K562 (cell line): Measurements from ENCODE around the gene ITGB6. TPM values are rescaled to one million over a fixed set of nuclear protein-coding genes. Genes with fewer than 3 reads are reported as not detected.

Experiments used
- ATAC-seq: fragments of 200-7000 bp; cut with Tn5 transposase; 3 replicates; pipeline ENCODE4 v1.9.1; 2020; ENCODE audit warnings: moderate library complexity
- BruUV-seq: library from RNA; stranded (reverse); fragments of 400-500 nt; replicated peaks from 2 replicates; lab custom pipeline; 2021; lab: Mats Ljungman, UMichigan
- CTCF ChIA-PET: fragments of 300-600 bp; formaldehyde crosslinking; extraction: SDS; loops from one replicate; lab custom pipeline; 2021; ENCODE audit warnings: low intra/inter-chr PET ratio; lab: Yijun Ruan, JAX
- POLR2A ChIA-PET: fragments of 300-600, 350-650 bp; sonication (Branson Sonifier 250); formaldehyde crosslinking; extraction: SDS; loops from one replicate; lab custom pipeline; 2021; ENCODE audit warnings: antibody characterized with exemption, inconsistent platforms; lab: Yijun Ruan, JAX
- DNase-seq, 4 experiments: peaks; one replicate each; pipeline versions ENCODE4 v3.0.0 to v3.0.0-alpha.2; 2011 to 2018; ENCODE audit warnings: low spot score in 3 of 4, mixed read lengths in 3 of 4; ENCODE audit errors: extremely low read depth in 1 of 4
- FAIRE-seq: peaks from 2 replicates; lab custom pipeline; 2011; peaks lifted over from hg19 to GRCh38; lab: Jason Lieb, UNC
- H2AFZ ChIP-seq: 2 replicates; pipeline ENCODE4 v1.6.0; 2011; ENCODE audit warnings: low read depth, low read length, control low read depth, inconsistent platforms
- H3K27ac ChIP-seq: fragments of 200-600 bp; 3 replicates; pipeline ENCODE4 v1.8.0; 2011; ENCODE audit warnings: low read depth, mild to moderate bottlenecking, control low read depth, inconsistent platforms, low read length, moderate library complexity, mixed read lengths; ENCODE audit errors: extremely low read depth
- H3K27me3 ChIP-seq, 2 experiments: fragments of 300-600 bp in 1 of 2; 2 replicates in 1 of 2; 3 replicates in 1 of 2; pipeline versions ENCODE4 v1.6.0 to v1.8.0; 2011; ENCODE audit warnings: inconsistent platforms in 2 of 2, low read length in 2 of 2, mild to moderate bottlenecking in 1 of 2, mixed read lengths in 1 of 2, moderate library complexity in 1 of 2; ENCODE audit not compliant: control insufficient read depth in 2 of 2, insufficient read depth in 2 of 2
- H3K36me3 ChIP-seq: fragments of 300-600 bp; 3 replicates; pipeline ENCODE4 v1.8.0; 2011; ENCODE audit warnings: mild to moderate bottlenecking, low read length, inconsistent platforms; ENCODE audit not compliant: control insufficient read depth, insufficient read depth
- H3K4me1 ChIP-seq, 2 experiments: fragments of 200-600 bp in 1 of 2; replicated peaks in 1 of 2; 2 replicates in 1 of 2; 3 replicates in 1 of 2; pipeline versions ENCODE4 v1.5.1 to v1.8.0; 2011; ENCODE audit warnings: inconsistent platforms in 2 of 2, low read length in 2 of 2, mild to moderate bottlenecking in 1 of 2, mixed read lengths in 1 of 2, moderate library complexity in 1 of 2; ENCODE audit not compliant: control insufficient read depth in 2 of 2, insufficient read depth in 2 of 2
- H3K4me2 ChIP-seq: 2 replicates; pipeline ENCODE4 v1.6.1; 2011; ENCODE audit warnings: low read length, control low read depth, inconsistent platforms, mixed read lengths; ENCODE audit not compliant: insufficient read depth
- H3K4me3 ChIP-seq: fragments of 200-600 bp; sonication (generic), shearing (Covaris generic); 2 replicates; pipeline ENCODE4 v1.5.1; 2016; ENCODE audit warnings: control low read depth, inconsistent platforms
- H3K79me2 ChIP-seq: fragments of 200-600 bp; 3 replicates; pipeline ENCODE4 v1.8.0; 2011; ENCODE audit warnings: low read length, inconsistent platforms; ENCODE audit not compliant: control insufficient read depth, insufficient read depth
- H3K9ac ChIP-seq, 2 experiments: 2 replicates each; pipeline versions ENCODE4 v1.6.0 to v1.6.1; 2011; ENCODE audit warnings: low read depth in 2 of 2, low read length in 2 of 2, control low read depth in 1 of 2, inconsistent platforms in 1 of 2, mild to moderate bottlenecking in 1 of 2, mixed read lengths in 1 of 2; ENCODE audit not compliant: insufficient read depth in 1 of 2
- H3K9me1 ChIP-seq: one replicate; pipeline ENCODE4 v1.6.0; 2011; ENCODE audit warnings: inconsistent platforms, mild to moderate bottlenecking, low read length, moderate library complexity; ENCODE audit not compliant: control insufficient read depth, insufficient read depth
- H3K9me3 ChIP-seq: replicated peaks from 2 replicates; pipeline ENCODE4 v1.5.1; 2011; ENCODE audit warnings: low read depth, low read length, inconsistent platforms; ENCODE audit not compliant: control insufficient read depth, insufficient read depth
- H4K20me1 ChIP-seq: replicated peaks from 2 replicates; pipeline ENCODE4 v1.6.1; 2011; ENCODE audit warnings: low read length, inconsistent platforms, mixed read lengths; ENCODE audit not compliant: control insufficient read depth, insufficient read depth
- ATF2 ChIP-seq: sonication (generic); formaldehyde crosslinking; IDR thresholded peaks from 2 replicates; pipeline ENCODE4 v1.8.1; 2022; ENCODE audit warnings: missing genetic modification reagents
- ATF3 ChIP-seq, 2 experiments: fragments of 450-650 bp in 1 of 2; sonication (generic) in 1 of 2; formaldehyde crosslinking in 1 of 2; IDR thresholded peaks in 1 of 2; conservative IDR thresholded peaks in 1 of 2; 2 replicates each; pipeline versions ENCODE4 v1.6.1 to v1.8.1; 2016 to 2023; ENCODE audit warnings: mild to moderate bottlenecking in 2 of 2, moderate library complexity in 2 of 2, inconsistent platforms in 1 of 2, missing genetic modification reagents in 1 of 2
- MTA1 ChIP-seq: fragments of 450-650 bp; IDR thresholded peaks from 2 replicates; pipeline ENCODE4 v1.6.1; 2017; ENCODE audit warnings: borderline replicate concordance
- RUNX1 ChIP-seq: sonication (generic); IDR thresholded peaks from 2 replicates; pipeline ENCODE4 v1.6.1; 2016; ENCODE audit warnings: antibody characterized with exemption, low read depth
- TAF9B ChIP-seq: fragments of 450-650 bp; IDR thresholded peaks from 2 replicates; pipeline ENCODE4 v1.6.1; 2018; ENCODE audit warnings: mild to moderate bottlenecking; ENCODE audit not compliant: partially characterized antibody
- XRCC5 ChIP-seq: fragments of 200-400 bp; formaldehyde crosslinking; IDR thresholded peaks from 2 replicates; pipeline ENCODE4 v1.6.1; 2017; ENCODE audit warnings: low read depth, mild to moderate bottlenecking, low read length
- ZNF217 ChIP-seq: sonication (generic); formaldehyde crosslinking; IDR thresholded peaks from 2 replicates; pipeline ENCODE4 v1.8.0; 2022; ENCODE audit warnings: mild to moderate bottlenecking, missing genetic modification reagents
- ZNF354B ChIP-seq: fragments of 250-450 bp; sonication (Bioruptor Pico); IDR thresholded peaks from 2 replicates; pipeline ENCODE4 v1.4.0; 2020
- WGBS: fragments of 100-300 bp; shearing (Covaris generic); methylation state at CpG from one replicate; pipeline ENCODE4 v1.1.6; 2016; ENCODE audit warnings: low coverage, mixed read lengths; ENCODE audit not compliant: insufficient coverage; ENCODE audit errors: missing lambda C conversion rate; 5-methylcytosine and 5-hydroxymethylcytosine counted together
- in situ Hi-C: fragments of 300-500 bp; cut with MboI; formaldehyde crosslinking; loops from 4 replicates; pipeline ENCODE4 v1.15.0; 2018; ENCODE audit warnings: inconsistent platforms, mixed read lengths
- intact Hi-C: fragments of 100-400 bp; cut with micrococcal nuclease; formaldehyde crosslinking; loops from 2 replicates; pipeline ENCODE4 v1.14.2; 2022
- polyA plus RNA-seq, 8 experiments: library from polyadenylated mRNA; depleted of rRNA in 4 of 8; stranded (reverse) in 5 of 8; unstranded in 3 of 8; fragments of >200 nt; fragmentation: Nextera tagmentation in 2 of 8; fragmentation: Illumina TruSeq in 1 of 8; extraction: Ambion mirVana in 2 of 8; extraction: Trizol in 1 of 8; gene quantifications; 2 replicates each; pipeline versions ENCODE4 v1.2.1 to v1.2.3, GENCODE V29; 2011 to 2014; ENCODE audit warnings: inconsistent platforms in 1 of 8, missing spikeins in 1 of 8
- total RNA-seq, 7 experiments: library from RNA; depleted of rRNA in 6 of 7; stranded (reverse); fragments of >200 nt in 6 of 7; fragmentation: Illumina TruSeq in 2 of 7; extraction: Trizol in 2 of 7; gene quantifications; 2 replicates each; pipeline versions ENCODE4 v1.2.1 to v1.2.3, GENCODE V29; 2011 to 2021; ENCODE audit warnings: low replicate concordance in 1 of 7

ITGB6 gene
- total and polyA plus RNA-seq, 9 of the 15 experiments (the other 6 are each of a cell fraction or from before 2014, with no cell fraction given) = 0.18 TPM; not detected in 8

- ChIA-PET CTCF (no interaction called here), POLR2A (no interaction called here)
- intact Hi-C loops = no loop called here
- no peak overlapping the region for H3K27ac ChIP-seq
- no peaks in the 10 kb centered on the region for H3K36me3 ChIP-seq
- no peak for DNase-seq
- in situ Hi-C loops = no loop called here
- FAIRE-seq = no peak
- H3K79me2 ChIP-seq = no peaks in the 10 kb centered on the region
- no peak overlapping the region for H2AFZ ChIP-seq
- no peaks in the 10 kb centered on the region for H3K9me1 ChIP-seq
- no peak for ATAC-seq
- no peak overlapping the region for H3K4me2 ChIP-seq
- TF ChIP-seq MTA1 (no peak), ZNF354B (CRISPR knock-in tag) (no peak), TAF9B (no peak), ATF2 (CRISPR knock-in tag) (no peak), RUNX1 (no peak), ATF3 (IDR thresholded peaks at IDR 0.05) (no peak), ATF3 (CRISPR knock-in tag; conservative IDR thresholded peaks at IDR 0.05) (no peak), ZNF217 (CRISPR knock-in tag) (no peak), XRCC5 (no peak)
- H3K9ac ChIP-seq = no peak overlapping the region
- H3K27me3 ChIP-seq = no peaks in the 10 kb centered on the region
- WGBS = 0% methylated on average over 3 of the region's 3 CpGs
- H3K4me1 ChIP-seq = no peaks in the 10 kb centered on the region
- no peaks in the 10 kb centered on the region for H3K9me3 ChIP-seq
- no TSS peak for BruUV-seq
- H3K4me3 ChIP-seq = no peak overlapping the region
- no peaks in the 10 kb centered on the region for H4K20me1 ChIP-seq
Measured at GRCh38 chr2:160132761-160133160, 67.3 kb downstream of the ITGB6 start.
